ENCODE measurements around the gene MACROD1. TPM values are rescaled to one million over a fixed set of nuclear protein-coding genes. Genes with fewer than 3 reads are reported as not detected.
A peak's percentile ranks its signal among the peaks of the same experiment; 100 is the strongest.

Gene MACROD1
- total RNA-seq, 1 donor from 2014 or later: 4.1 TPM

DNA sequence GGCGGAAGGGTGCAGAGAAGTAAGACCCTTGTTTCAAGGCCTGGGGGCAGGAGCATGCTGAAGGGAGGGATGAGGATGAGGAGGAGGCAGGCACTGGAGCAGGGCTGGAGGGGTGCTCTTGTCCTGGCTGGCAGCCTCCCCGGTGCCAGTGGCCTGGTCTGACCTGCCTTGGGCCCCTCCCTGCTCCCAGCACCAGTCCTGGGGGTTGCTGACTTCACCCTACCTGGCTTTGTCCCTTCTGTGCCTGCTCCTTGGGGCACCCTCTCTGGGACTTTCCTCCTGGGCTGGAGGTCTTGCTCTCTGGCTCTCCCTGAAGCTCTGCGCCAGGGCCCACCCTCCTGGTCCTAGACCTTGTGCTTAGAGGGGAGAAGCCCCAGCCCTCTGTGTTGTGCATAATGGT lies 134.9 kb downstream of the MACROD1 start:
- H3K4me1 Mint-ChIP-seq (ENCODE audit: unreplicated experiment): peaks cover 13% of the 10 kb centered on the region
- H3K9me3 Mint-ChIP-seq (ENCODE audit: unreplicated experiment): no peaks in the 10 kb centered on the region
- H3K27ac Mint-ChIP-seq (ENCODE audit: unreplicated experiment): no peak overlapping the region
- peaks cover 6% of the 10 kb centered on the region for H3K36me3 Mint-ChIP-seq (ENCODE audit: low read depth, unreplicated experiment)
- TF ChIP-seq, protein P1, sequence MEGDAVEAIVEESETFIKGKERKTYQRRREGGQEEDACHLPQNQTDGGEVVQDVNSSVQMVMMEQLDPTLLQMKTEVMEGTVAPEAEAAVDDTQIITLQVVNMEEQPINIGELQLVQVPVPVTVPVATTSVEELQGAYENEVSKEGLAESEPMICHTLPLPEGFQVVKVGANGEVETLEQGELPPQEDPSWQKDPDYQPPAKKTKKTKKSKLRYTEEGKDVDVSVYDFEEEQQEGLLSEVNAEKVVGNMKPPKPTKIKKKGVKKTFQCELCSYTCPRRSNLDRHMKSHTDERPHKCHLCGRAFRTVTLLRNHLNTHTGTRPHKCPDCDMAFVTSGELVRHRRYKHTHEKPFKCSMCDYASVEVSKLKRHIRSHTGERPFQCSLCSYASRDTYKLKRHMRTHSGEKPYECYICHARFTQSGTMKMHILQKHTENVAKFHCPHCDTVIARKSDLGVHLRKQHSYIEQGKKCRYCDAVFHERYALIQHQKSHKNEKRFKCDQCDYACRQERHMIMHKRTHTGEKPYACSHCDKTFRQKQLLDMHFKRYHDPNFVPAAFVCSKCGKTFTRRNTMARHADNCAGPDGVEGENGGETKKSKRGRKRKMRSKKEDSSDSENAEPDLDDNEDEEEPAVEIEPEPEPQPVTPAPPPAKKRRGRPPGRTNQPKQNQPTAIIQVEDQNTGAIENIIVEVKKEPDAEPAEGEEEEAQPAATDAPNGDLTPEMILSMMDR (IDR thresholded peaks at IDR 0.05; ENCODE audit: unreplicated experiment): no peak
- peaks cover 32% of the 10 kb centered on the region for H3K27me3 Mint-ChIP-seq (ENCODE audit: unreplicated experiment)
- H3K4me3 Mint-ChIP-seq (ENCODE audit: unreplicated experiment): no peak overlapping the region
- no peak for DNase-seq (ENCODE audit: low spot score)

DNA sequence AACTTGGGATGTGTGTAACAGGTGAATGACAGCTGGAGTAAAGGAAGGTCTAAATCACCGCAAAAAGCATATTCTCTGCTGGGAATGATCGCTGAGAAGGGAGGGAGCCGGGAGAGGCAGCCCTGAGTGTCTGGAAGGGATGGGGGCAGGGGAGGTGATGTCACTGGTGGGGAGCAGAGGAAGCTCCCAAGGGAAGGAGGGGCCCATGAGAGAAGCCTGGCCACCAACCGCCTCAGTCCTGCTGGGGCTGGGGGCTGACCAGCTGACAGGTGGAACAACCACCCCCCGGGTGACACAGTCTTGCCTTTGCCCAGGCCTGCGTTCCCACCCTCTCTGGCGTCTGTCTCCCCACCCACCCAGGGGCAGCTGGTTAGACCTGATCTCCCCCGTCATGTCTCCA lies 136.1 kb downstream of the MACROD1 start:
- no peaks in the 10 kb centered on the region for H3K9me3 Mint-ChIP-seq (ENCODE audit: unreplicated experiment)
- H3K4me3 Mint-ChIP-seq (ENCODE audit: unreplicated experiment): no peak overlapping the region
- DNase-seq (ENCODE audit: low spot score): no peak

DNA sequence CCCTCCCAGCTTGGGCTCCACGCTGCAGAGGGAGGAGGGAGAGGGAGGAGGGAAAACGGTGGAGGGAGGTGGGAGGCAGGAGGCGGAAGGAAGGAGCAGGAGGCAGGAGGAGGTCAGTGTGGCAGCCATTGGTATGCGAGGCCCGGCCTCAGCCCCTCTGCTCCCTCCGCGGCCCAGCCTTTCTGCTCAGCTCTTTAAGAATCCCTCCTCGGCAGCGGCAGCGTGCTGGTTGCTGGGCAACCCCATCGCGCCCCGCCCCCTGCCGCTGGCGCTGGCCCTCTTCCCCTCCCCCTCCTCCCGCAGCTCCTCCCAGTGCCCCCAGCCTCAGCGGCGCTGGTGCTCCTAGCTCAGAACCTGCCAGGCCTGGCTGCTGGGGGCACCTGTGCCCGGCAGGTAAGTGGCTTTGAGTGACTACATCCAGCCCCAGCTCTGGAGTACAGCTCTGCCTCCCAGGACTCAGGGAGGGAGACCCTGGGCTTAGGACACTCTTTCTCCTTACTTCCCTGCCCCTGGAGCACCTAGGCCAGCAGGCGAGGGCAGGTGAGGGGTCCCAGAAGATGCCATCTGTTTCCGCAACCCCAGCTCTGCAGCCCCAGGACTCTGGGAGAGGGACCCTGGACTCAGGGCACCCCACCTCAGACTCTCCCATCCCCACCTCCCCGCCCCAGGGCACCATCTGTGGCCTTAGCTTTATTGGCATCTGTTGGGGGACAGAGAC lies 137.4 kb downstream of the MACROD1 start:
- DNase-seq (ENCODE audit: low spot score): peak; percentile 65
- H3K36me3 Mint-ChIP-seq (ENCODE audit: low read depth, unreplicated experiment): no peaks in the 10 kb centered on the region
- H3K4me3 Mint-ChIP-seq (ENCODE audit: unreplicated experiment): no peak overlapping the region
- peaks cover 19% of the 10 kb centered on the region for H3K27me3 Mint-ChIP-seq (ENCODE audit: unreplicated experiment)
- no peaks in the 10 kb centered on the region for H3K9me3 Mint-ChIP-seq (ENCODE audit: unreplicated experiment)
- no peak overlapping the region for H3K27ac Mint-ChIP-seq (ENCODE audit: unreplicated experiment)
- H3K4me1 Mint-ChIP-seq (ENCODE audit: unreplicated experiment): peaks cover 19% of the 10 kb centered on the region
- TF ChIP-seq, protein P1 (IDR thresholded peaks at IDR 0.05; ENCODE audit: unreplicated experiment): no peak

More for the DNA sequence above, 136.1 kb downstream of the MACROD1 start:
- H3K27me3 Mint-ChIP-seq (ENCODE audit: unreplicated experiment): peaks cover 26% of the 10 kb centered on the region
- H3K36me3 Mint-ChIP-seq (ENCODE audit: low read depth, unreplicated experiment): peaks cover 6% of the 10 kb centered on the region
- TF ChIP-seq, protein P1 (IDR thresholded peaks at IDR 0.05; ENCODE audit: unreplicated experiment): no peak
- no peak overlapping the region for H3K27ac Mint-ChIP-seq (ENCODE audit: unreplicated experiment)
- peaks cover 18% of the 10 kb centered on the region for H3K4me1 Mint-ChIP-seq (ENCODE audit: unreplicated experiment)

DNA sequence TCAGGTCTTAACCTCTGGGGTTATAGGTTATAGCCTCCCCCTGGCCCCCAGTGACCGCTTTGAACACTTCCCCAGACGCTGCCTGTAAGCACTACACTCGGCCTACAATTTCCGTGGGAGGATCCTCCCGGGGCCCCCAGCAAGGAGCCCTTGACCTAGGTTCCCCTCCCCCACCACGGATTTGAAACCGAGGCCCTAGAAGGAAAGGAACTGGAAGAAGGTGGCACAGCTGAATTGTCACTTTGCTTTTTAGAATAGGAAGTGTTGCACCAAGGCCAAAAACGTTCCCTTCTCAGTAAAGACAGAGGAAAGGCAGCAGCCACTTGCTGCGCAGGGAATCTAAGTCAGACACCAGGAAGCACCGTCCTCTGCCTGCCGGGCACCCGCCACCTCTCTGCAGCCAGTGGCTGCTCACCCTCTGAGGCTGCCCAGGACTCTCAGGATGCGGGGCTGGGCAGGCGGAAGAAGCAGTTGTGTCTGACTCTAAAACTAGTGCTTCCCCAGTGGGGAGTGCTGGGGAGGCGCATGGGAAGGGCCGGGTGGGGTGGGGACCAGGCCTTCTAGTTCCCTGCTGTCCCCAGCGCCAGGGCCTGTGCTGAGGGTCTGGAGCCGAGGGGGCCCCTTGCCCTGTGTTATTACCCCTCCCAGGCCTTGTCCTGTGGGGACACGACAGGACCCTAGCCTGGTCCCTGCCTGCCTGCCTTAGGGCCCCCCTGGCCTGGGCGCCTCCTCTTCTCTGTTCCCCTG lies 138.1 kb downstream of the MACROD1 start:
- Mint-ChIP-seq H3K27ac (ENCODE audit: unreplicated experiment) (no peak overlapping the region), H3K4me3 (ENCODE audit: unreplicated experiment) (no peak overlapping the region), H3K9me3 (ENCODE audit: unreplicated experiment) (no peaks in the 10 kb centered on the region), H3K36me3 (ENCODE audit: low read depth, unreplicated experiment) (no peaks in the 10 kb centered on the region), H3K27me3 (ENCODE audit: unreplicated experiment) (peaks cover 19% of the 10 kb centered on the region), H3K4me1 (ENCODE audit: unreplicated experiment) (peaks cover 19% of the 10 kb centered on the region)
- TF ChIP-seq, protein P1 (IDR thresholded peaks at IDR 0.05; ENCODE audit: unreplicated experiment): no peak
- no peak for DNase-seq (ENCODE audit: low spot score)
